Measurements from ENCODE around the gene PFKFB4. TPM values are rescaled to one million over a fixed set of nuclear protein-coding genes. Genes with fewer than 3 reads are reported as not detected.

PFKFB4 gene
- total RNA-seq, 5 donors from 2014 or later (not counting 1 experiment from before 2014, with no cell fraction given) = 1.8 to 4.2 (median 2.4) TPM

DNA sequence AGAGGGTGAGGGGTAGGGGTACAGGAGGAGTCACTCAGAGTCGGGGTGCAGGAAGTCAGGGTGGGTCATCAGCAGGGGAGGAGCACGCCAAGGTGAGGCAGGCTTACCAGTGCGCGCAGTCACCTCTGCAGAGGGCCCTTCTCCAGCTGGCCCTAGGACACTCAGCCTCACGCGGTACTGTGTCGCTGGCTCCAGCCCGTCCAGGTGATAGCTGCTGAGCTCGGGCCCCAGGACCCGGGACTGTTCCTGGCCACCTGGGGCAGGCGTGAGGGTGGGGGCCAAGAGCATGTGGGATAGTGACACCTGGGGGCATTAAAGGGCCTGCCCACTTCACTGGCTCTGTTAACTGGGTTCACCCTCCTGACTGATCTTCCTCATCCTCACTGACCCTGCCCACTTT is 31.1 kb upstream of the PFKFB4 start:
- POLR2A ChIA-PET = no interaction called here
- DNase-seq = no peak
- CTCF ChIA-PET = no interaction called here

DNA sequence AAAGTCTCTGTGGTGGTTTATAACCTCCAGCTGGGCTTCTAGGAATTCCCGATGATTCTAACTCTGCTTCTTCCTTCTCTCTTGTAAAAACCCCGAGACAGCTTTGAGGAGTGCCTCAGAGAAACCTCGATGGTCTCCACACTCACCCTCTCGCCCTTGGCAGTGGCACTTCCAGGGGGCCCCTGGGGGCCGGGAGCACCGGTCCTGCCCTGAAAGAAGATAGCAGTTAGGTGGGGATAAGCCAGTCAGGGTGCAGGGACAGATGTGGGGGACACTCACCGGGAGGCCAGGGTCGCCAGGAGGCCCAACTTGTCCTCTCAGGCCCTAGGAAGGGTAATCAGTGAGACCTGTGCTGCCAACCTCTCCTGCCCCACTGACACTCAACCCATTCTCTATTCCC is 28.8 kb upstream of the PFKFB4 start:
- H3K36me3 Mint-ChIP-seq = no peaks in the 10 kb centered on the region
- ATAC-seq (replicated peaks in 1 of 4) (no peak), DNase-seq (no peak)
- H3K9me3 Mint-ChIP-seq = no peaks in the 10 kb centered on the region
- no peaks in the 10 kb centered on the region for H3K9me3 ChIP-seq
- no peak overlapping the region for H3K4me3 ChIP-seq (ENCODE audit: control insufficient read depth in 1 of 2, extremely low read depth in 1 of 2, low read length in 1 of 2)
- H3K27me3 ChIP-seq (replicated peaks in 1 of 2; ENCODE audit: control insufficient read depth in 2 of 2, extremely low read depth in 1 of 2, insufficient read depth in 2 of 2, low read length in 1 of 2) = peaks cover 0 to 55% of the 10 kb centered on the region in 2 experiments
- H3K27ac ChIP-seq (ENCODE audit: low read length) = no peak overlapping the region
- no peaks in the 10 kb centered on the region for H3K4me1 Mint-ChIP-seq
- no peak overlapping the region for H3K4me3 Mint-ChIP-seq
- CTCF ChIA-PET = no interaction called here
- WGBS (ENCODE audit: insufficient coverage) = 80% methylated on average over 3 of the region's 8 CpGs
- H3K36me3 ChIP-seq (ENCODE audit: control insufficient read depth in 2 of 2, extremely low read depth in 1 of 2, insufficient read depth in 1 of 2, low read length in 1 of 2) = no peaks in the 10 kb centered on the region
- H3K27me3 Mint-ChIP-seq = peaks cover 19 to 26% of the 10 kb centered on the region in 2 donors
- peaks cover 0 to 2% of the 10 kb centered on the region in 2 experiments for H3K4me1 ChIP-seq (ENCODE audit: control insufficient read depth in 1 of 2, extremely low read depth in 1 of 2, insufficient read depth in 2 of 2, low read length in 2 of 2)
- H3K27ac Mint-ChIP-seq = no peak overlapping the region
- POLR2A ChIA-PET = no interaction called here

More for the DNA sequence above, 31.1 kb upstream of the PFKFB4 start:
- Mint-ChIP-seq H3K27me3 (peaks cover 30 to 40% of the 10 kb centered on the region in 2 donors), H3K36me3 (no peaks in the 10 kb centered on the region), H3K9me3 (no peaks in the 10 kb centered on the region), H3K27ac (no peak overlapping the region), H3K4me3 (no peak overlapping the region), H3K4me1 (no peaks in the 10 kb centered on the region)
- no peak for ATAC-seq (replicated peaks in 1 of 4)
- Histone ChIP-seq H3K4me1 (ENCODE audit: control insufficient read depth in 1 of 2, extremely low read depth in 1 of 2, insufficient read depth in 2 of 2, low read length in 2 of 2) (peaks cover 0 to 2% of the 10 kb centered on the region in 2 experiments), H3K9me3 (no peaks in the 10 kb centered on the region), H3K4me3 (ENCODE audit: control insufficient read depth in 1 of 2, extremely low read depth in 1 of 2, low read length in 1 of 2) (no peak overlapping the region), H3K27ac (ENCODE audit: low read length) (no peak overlapping the region), H3K36me3 (ENCODE audit: control insufficient read depth in 2 of 2, extremely low read depth in 1 of 2, insufficient read depth in 1 of 2, low read length in 1 of 2) (no peaks in the 10 kb centered on the region), H3K27me3 (replicated peaks in 1 of 2; ENCODE audit: control insufficient read depth in 2 of 2, extremely low read depth in 1 of 2, insufficient read depth in 2 of 2, low read length in 1 of 2) (peaks cover 0 to 68% of the 10 kb centered on the region in 2 experiments)
- WGBS (ENCODE audit: insufficient coverage) = 83% methylated on average over 9 of the region's 11 CpGs

DNA sequence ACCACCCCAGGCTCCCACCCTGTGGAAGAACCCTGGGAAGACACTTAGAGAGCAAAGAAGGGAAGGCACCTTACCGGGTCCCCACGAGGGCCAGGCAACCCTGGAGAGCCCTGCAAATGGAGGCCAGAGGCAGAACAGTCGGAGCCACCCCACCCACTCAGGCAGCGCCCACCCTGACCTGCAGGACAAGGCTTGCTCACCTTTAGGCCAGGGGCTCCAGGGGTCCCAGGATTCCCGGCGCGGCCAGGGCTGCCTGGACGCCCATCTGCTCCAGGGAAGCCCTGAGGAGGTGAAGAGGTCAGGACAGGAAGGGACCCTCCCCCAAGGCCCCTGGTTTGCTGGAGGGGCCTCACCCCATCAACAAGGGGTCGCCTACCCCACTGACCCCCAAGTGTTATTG is 28.2 kb upstream of the PFKFB4 start:
- 40% methylated on average over 1 of the region's 9 CpGs for WGBS (ENCODE audit: insufficient coverage)
- Mint-ChIP-seq H3K27me3 (peaks cover 17 to 24% of the 10 kb centered on the region in 2 donors), H3K9me3 (no peaks in the 10 kb centered on the region), H3K4me3 (no peak overlapping the region), H3K27ac (no peak overlapping the region), H3K36me3 (no peaks in the 10 kb centered on the region), H3K4me1 (no peaks in the 10 kb centered on the region)
- H3K27me3 ChIP-seq (replicated peaks in 1 of 2; ENCODE audit: control insufficient read depth in 2 of 2, extremely low read depth in 1 of 2, insufficient read depth in 2 of 2, low read length in 1 of 2) = peaks cover 0 to 51% of the 10 kb centered on the region in 2 experiments
- no peak overlapping the region for H3K27ac ChIP-seq (ENCODE audit: low read length)
- no peak overlapping the region for H3K4me3 ChIP-seq (ENCODE audit: control insufficient read depth in 1 of 2, extremely low read depth in 1 of 2, low read length in 1 of 2)
- H3K4me1 ChIP-seq (ENCODE audit: control insufficient read depth in 1 of 2, extremely low read depth in 1 of 2, insufficient read depth in 2 of 2, low read length in 2 of 2) = peaks cover 0 to 2% of the 10 kb centered on the region in 2 experiments
- H3K36me3 ChIP-seq (ENCODE audit: control insufficient read depth in 2 of 2, extremely low read depth in 1 of 2, insufficient read depth in 1 of 2, low read length in 1 of 2) = no peaks in the 10 kb centered on the region
- CTCF ChIA-PET = no interaction called here
- POLR2A ChIA-PET = no interaction called here
- H3K9me3 ChIP-seq = no peaks in the 10 kb centered on the region
- ATAC-seq (replicated peaks in 1 of 4) (no peak), DNase-seq (no peak)

DNA sequence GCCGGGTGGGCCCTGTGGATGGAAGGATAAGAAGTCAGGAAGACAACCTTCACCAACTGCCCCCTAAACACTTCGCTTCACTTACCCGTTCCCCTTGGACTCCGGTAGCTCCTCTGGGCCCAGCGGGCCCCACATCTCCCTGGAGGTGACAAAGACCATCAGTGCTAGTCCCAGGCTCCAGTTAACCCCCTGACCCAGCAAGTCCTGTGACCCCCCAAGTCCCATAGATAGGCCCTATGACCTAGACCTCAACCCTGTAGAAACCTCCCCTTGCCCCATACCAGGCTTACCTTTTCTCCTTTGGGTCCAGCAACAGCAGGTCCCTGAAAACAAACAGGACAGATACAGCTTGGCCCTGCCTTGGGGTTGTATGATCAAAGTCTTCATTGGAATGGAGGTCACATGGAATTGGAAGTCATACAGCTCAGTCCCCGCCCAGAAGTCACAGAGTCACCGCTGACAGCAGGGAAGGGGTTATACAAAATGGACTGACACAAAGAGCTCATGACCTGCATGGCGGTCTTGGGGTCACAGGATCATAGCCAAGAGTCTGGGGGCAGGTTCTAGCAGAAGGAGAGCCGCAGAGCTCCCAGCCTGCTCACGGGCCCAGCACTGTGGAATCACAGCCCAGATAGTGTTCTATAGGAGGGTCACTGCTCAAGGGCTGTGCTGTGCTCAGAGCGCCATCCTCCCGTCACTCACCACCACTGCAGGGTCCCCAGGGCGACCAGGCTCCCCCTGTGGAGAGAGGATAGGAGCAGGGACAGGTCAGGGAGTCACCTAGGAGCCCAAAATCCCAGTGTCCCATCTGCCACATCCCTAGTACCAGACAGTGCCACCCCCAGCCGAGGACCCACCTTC is 25.2 kb upstream of the PFKFB4 start:
- Histone ChIP-seq H3K36me3 (ENCODE audit: control insufficient read depth in 2 of 2, extremely low read depth in 1 of 2, insufficient read depth in 1 of 2, low read length in 1 of 2) (no peaks in the 10 kb centered on the region), H3K27me3 (replicated peaks in 1 of 2; ENCODE audit: control insufficient read depth in 2 of 2, extremely low read depth in 1 of 2, insufficient read depth in 2 of 2, low read length in 1 of 2) (peaks cover 0 to 29% of the 10 kb centered on the region in 2 experiments), H3K27ac (ENCODE audit: low read length) (no peak overlapping the region), H3K4me3 (ENCODE audit: control insufficient read depth in 1 of 2, extremely low read depth in 1 of 2, low read length in 1 of 2) (no peak overlapping the region), H3K9me3 (no peaks in the 10 kb centered on the region), H3K4me1 (ENCODE audit: control insufficient read depth in 1 of 2, extremely low read depth in 1 of 2, insufficient read depth in 2 of 2, low read length in 2 of 2) (no peaks in the 10 kb centered on the region)
- H3K4me1 Mint-ChIP-seq = no peaks in the 10 kb centered on the region
- POLR2A ChIA-PET = no interaction called here
- no peak overlapping the region for H3K4me3 Mint-ChIP-seq
- no peak for ATAC-seq (replicated peaks in 1 of 4)
- peaks cover 0 to 3% of the 10 kb centered on the region in 2 donors for H3K27me3 Mint-ChIP-seq
- H3K27ac Mint-ChIP-seq = no peak overlapping the region
- WGBS (ENCODE audit: insufficient coverage) = 100% methylated on average over 5 of the region's 14 CpGs
- H3K36me3 Mint-ChIP-seq = no peaks in the 10 kb centered on the region
- no peaks in the 10 kb centered on the region for H3K9me3 Mint-ChIP-seq
- CTCF ChIA-PET = interaction anchor here in 1 of 2 donors (0.6 kb wide), 1 partner anchor 75 kb away, joined by 4 read pairs; no protein-coding TSS in a partner anchor
- no peak for DNase-seq

DNA sequence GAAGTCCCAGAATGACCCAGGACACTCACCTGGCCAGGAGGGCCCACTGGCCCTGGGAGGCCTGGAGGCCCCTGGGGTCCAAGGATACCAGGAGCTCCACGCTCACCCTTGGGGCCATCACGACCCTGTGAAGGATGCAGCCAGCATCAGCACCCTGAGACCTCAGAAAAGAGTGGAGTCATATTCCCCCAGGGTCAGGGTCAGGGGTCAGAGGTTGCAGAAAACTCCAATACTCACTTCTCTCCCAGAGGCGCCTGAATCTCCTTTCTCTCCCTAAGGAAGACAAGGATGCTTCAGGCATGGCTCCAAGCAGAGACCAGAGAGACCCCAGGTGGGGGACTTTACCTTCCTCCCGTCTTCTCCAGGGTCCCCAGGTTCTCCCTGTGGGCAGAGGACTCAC is 20.0 kb upstream of the PFKFB4 start:
- no peak overlapping the region for H3K4me3 ChIP-seq (ENCODE audit: control insufficient read depth in 1 of 2, extremely low read depth in 1 of 2, low read length in 1 of 2)
- DNase-seq (no peak), ATAC-seq (replicated peaks in 1 of 4) (no peak)
- no peaks in the 10 kb centered on the region for H3K27me3 Mint-ChIP-seq
- H3K27ac Mint-ChIP-seq = no peak overlapping the region
- no peaks in the 10 kb centered on the region for H3K4me1 Mint-ChIP-seq
- peaks cover 0 to 14% of the 10 kb centered on the region in 2 experiments for H3K27me3 ChIP-seq (replicated peaks in 1 of 2; ENCODE audit: control insufficient read depth in 2 of 2, extremely low read depth in 1 of 2, insufficient read depth in 2 of 2, low read length in 1 of 2)
- H3K36me3 ChIP-seq (ENCODE audit: control insufficient read depth in 2 of 2, extremely low read depth in 1 of 2, insufficient read depth in 1 of 2, low read length in 1 of 2) = no peaks in the 10 kb centered on the region
- ChIA-PET CTCF (no interaction called here), POLR2A (no interaction called here)
- no peak overlapping the region for H3K4me3 Mint-ChIP-seq
- H3K4me1 ChIP-seq (ENCODE audit: control insufficient read depth in 1 of 2, extremely low read depth in 1 of 2, insufficient read depth in 2 of 2, low read length in 2 of 2) = no peaks in the 10 kb centered on the region
- no peak overlapping the region for H3K27ac ChIP-seq (ENCODE audit: low read length)
- H3K9me3 Mint-ChIP-seq = no peaks in the 10 kb centered on the region
- no peaks in the 10 kb centered on the region for H3K36me3 Mint-ChIP-seq
- H3K9me3 ChIP-seq = no peaks in the 10 kb centered on the region
- WGBS (ENCODE audit: insufficient coverage) = 75% methylated on average over 2 of the region's 4 CpGs

DNA sequence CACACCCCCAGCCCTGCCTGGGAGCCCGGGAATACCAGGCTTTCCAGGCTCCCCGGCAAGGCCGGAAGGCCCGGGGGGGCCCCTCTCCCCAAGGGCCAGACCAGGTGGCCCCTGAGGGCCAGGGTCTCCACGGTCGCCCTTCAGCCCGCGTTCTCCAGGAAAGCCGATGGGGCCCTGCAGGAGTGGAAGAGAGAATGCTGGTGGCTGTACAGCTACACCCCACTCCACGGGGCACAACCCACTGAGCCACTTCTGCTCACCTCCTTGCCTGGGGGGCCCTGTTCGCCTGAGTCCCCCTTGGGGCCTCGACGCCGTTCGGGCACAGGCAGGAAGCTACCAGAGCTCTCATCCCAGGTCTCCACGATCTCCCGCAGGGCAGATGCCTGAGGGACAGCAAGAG is 18.8 kb upstream of the PFKFB4 start:
- Mint-ChIP-seq H3K9me3 (no peaks in the 10 kb centered on the region), H3K36me3 (no peaks in the 10 kb centered on the region), H3K27ac (no peak overlapping the region), H3K27me3 (no peaks in the 10 kb centered on the region), H3K4me3 (no peak overlapping the region), H3K4me1 (no peaks in the 10 kb centered on the region)
- Histone ChIP-seq H3K4me3 (ENCODE audit: control insufficient read depth in 1 of 2, extremely low read depth in 1 of 2, low read length in 1 of 2) (no peak overlapping the region), H3K9me3 (no peaks in the 10 kb centered on the region), H3K36me3 (ENCODE audit: control insufficient read depth in 2 of 2, extremely low read depth in 1 of 2, insufficient read depth in 1 of 2, low read length in 1 of 2) (no peaks in the 10 kb centered on the region), H3K4me1 (ENCODE audit: control insufficient read depth in 1 of 2, extremely low read depth in 1 of 2, insufficient read depth in 2 of 2, low read length in 2 of 2) (no peaks in the 10 kb centered on the region), H3K27ac (ENCODE audit: low read length) (no peak overlapping the region), H3K27me3 (replicated peaks in 1 of 2; ENCODE audit: control insufficient read depth in 2 of 2, extremely low read depth in 1 of 2, insufficient read depth in 2 of 2, low read length in 1 of 2) (peaks cover 0 to 7% of the 10 kb centered on the region in 2 experiments)
- DNase-seq (no peak), ATAC-seq (replicated peaks in 1 of 4) (no peak)
- CTCF ChIA-PET = interaction anchor here in 1 of 2 donors (0.5 kb wide), 1 partner anchor 162 kb away, joined by 5 read pairs; no protein-coding TSS in a partner anchor
- 89% methylated on average over 7 of the region's 17 CpGs for WGBS (ENCODE audit: insufficient coverage)
- POLR2A ChIA-PET = no interaction called here
